Stimulated activated CD8-positive, alpha-beta memory T cell treated with anti-CD3 and anti-CD28 coated beads, Interleukin-4, amount 100 ng/mL, for 24 hours (primary cell): Measurements from ENCODE around the gene NUDCD2.
A peak's percentile ranks its signal among the peaks of the same experiment; 100 is the strongest.
"Not testable (repeated sequence)": the region's sequence is repeated elsewhere in the genome, so short reads cannot be mapped to it uniquely, and the experiment has no call there.

Source experiments
- DNase-seq: peaks from one replicate; pipeline ENCODE4 v3.0.0-alpha.2; 2020; ENCODE audit warnings: low read depth

The NUDCD2 gene

DNA sequence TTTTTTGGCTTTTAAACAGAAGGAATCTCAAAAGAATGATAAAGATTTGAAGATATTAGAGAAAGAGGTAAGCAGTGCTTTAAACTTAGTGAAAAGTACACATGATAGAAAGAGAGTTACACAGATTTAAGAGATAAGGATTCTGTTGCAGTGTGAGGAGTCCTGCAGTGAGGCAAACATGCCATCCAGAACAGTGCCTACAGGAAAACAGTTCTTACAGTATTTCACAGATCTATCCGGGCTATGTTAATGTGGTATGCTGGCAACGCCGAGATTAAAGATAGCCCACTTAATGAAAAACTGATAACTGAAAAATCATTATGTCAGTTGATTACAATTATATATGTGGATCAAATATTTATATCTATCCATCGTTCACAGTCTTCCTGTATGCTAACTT lies 7.8 kb upstream of the NUDCD2 start:
- DNase-seq, result no peak

DNA sequence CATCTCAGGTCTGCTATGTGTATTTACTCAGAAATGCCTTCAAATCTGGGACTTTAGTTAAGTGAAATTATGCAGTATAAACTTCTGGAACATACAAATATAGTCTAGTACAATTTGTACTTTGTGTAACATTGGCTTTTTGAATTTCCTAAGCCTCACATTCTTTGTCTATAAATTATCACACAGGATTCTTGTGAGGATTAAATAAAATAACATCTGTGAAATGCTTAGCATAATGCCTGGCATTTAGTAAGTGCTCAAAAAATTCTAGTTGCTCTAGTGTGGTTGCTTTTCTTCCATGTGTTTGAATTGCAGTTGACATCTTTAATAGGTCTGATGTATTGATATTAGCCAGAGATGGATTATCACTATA lies 3.1 kb upstream of the NUDCD2 start:
- DNase-seq, result no peak

GRCh38 chr5:163460562-163461171 lies 765 bp upstream of the NUDCD2 start, which contains the start of gene HMMR:
TSS of gene HMMR (plus strand) at chr5:163460632. CDS start at chr5:163460693, 61 bp downstream.
- DNase-seq, result no peak

- no peak for DNase-seq
These were observed 462 bp downstream of the NUDCD2 start for GRCh38 chr5:163459462-163459818.

DNA sequence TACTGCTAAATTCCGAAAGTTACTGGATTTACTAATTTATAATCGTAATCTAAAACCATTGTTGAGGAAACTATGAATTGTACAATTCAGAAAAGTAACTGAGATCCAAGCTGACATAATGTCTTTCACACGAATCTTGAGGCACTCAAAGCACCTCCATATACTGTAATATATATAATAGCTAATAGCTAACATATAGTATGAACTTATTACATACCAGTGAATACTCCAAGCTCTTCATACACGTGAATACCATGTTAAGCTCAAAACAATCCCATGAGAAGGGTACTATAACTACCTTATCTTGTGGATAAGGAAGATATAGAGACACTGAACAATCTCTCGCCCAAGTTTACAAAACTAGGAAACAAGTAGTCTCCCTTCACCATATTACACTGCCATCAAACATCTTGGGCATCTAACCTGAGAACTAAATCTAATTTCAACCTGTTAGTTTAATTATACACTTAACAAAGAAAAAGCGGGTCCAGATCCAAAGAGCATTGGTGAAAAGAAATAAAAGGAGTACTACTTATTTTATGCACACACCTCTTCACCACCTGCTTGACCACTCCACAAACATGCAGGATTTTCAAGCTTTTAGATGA lies 1.0 kb downstream of the NUDCD2 start:
- DNase-seq, result no peak

GRCh38 chr5:163456840-163457239 lies 3.1 kb downstream of the NUDCD2 start:
- no peak for DNase-seq

DNA sequence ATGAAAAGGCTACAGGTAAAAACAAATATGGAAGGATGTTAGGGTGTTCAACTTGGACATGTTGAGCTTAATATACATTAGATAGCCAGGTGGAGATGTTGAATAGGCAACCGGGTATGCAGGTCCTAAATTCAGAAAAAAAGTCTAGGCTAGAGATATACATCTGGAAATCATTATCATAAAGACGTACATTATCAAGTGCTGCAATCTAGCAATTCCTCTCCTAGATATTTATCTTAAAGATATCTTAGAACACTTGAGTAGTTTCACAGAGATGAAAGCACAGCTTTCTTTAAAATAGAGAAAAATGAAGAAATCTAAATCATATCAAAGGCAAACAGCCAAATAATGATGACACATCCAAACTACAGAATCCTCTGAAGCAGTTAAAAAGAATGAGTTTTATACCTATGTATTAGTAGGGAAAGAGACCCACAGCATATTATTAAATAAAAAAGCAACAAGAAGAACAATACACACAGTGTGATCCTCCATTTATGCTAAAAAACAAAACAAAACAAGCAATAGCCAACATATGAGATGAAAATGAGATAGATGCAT lies 3.8 kb downstream of the NUDCD2 start:
- no peak for DNase-seq

GRCh38 chr5:163455406-163455805 lies 4.5 kb downstream of the NUDCD2 start:
- not testable (repeated sequence) for DNase-seq

DNA sequence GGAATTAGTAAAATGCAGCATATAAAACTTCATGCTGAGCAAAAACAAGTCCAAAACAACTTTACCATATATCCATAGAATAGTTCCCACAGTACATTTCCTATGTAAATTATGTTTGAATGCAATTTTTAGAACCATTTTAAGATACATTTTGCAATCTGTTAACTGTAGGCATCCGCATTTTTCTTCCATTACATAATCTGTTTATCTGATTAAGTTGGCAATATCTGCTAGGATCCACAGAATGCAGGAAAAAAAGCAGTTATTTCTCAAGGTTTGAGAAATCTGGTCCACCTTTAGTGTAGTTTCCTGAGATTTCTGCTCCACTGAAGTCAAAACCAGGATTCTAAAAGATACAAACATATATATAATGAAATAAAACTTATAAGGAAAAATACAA lies 6.2 kb downstream of the NUDCD2 start:
- DNase-seq, result no peak

- DNase-seq, result no peak
These were observed 8.4 kb downstream of the NUDCD2 start for GRCh38 chr5:163451489-163451888.

GRCh38 chr5:163448491-163448890 lies 11.4 kb downstream of the NUDCD2 start:
- DNase-seq, result no peak

GRCh38 chr5:163447875-163448274 lies 12.0 kb downstream of the NUDCD2 start:
- no peak for DNase-seq

GRCh38 chr5:163447191-163447590 lies 12.7 kb downstream of the NUDCD2 start:
- no peak for DNase-seq

DNA sequence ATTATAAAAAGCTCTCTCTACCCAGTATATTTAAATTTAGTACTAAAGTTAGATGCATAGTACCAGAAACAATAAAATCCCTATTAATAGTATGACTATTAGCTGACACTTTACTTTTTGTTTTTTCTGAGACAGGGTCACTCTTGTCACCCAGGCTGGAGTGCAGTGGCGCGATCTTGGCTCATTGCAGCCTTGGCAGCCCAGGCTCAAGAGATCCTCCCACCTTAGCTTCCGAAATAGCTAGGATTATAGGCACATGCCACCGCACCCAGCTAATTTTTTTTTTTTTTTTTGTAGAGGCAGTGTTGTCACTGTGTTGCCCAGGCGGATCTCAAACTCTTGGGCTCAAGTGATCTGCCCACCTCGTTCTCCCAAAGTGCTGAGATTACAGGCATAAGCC lies 14.6 kb downstream of the NUDCD2 start:
- DNase-seq, result no peak

DNA sequence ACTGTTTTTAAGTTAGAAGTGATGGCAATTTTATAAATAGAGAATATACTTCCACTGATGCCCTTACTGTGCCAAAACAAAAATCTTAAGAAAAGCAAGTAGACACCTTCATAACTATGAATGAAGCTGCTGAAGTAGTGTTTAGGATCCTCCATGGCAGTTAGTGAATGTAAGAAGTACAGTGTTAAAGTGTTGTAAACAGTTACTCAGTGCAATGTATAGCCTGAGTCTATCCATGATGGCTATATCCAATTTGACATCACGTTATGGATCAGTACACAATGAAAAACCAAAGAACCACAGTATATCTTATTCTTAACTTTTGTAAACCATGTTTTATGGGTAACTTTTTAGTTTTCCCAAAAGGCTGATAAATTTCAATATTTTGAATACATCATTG lies 15.4 kb downstream of the NUDCD2 start:
- DNase-seq, result no peak

- DNase-seq, result no peak
These were observed 18.9 kb downstream of the NUDCD2 start for GRCh38 chr5:163440954-163441353.

GRCh38 chr5:163439092-163439425 lies 20.8 kb downstream of the NUDCD2 start:
- DNase-seq, result no peak

- DNase-seq, result peak; percentile 81
These were observed 22.4 kb downstream of the NUDCD2 start, which contains the start of gene CCNG1 for GRCh38 chr5:163437309-163438182. TSS of gene CCNG1 (plus strand) at chr5:163437595. CDS start at chr5:163439257, 1,662 bp downstream.

DNA sequence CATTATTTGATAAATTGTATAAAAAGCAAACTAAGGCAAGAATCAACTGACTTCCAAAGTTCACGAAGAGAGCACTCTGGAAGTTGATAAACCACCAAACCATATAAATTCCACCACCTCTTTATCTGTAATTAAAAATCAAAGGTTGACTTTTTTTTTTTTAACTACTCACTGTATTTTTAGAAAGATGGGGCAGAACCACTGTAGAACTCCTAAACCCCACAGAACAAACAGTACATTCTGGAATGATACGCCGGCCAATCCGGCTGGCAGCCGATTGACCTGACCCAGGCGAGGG lies 22.9 kb downstream of the NUDCD2 start:
- DNase-seq, result no peak

GRCh38 chr5:163436515-163436914 lies 23.4 kb downstream of the NUDCD2 start:
- DNase-seq, result no peak

GRCh38 chr5:163434401-163434866 lies 25.5 kb downstream of the NUDCD2 start:
- DNase-seq, result no peak

DNA sequence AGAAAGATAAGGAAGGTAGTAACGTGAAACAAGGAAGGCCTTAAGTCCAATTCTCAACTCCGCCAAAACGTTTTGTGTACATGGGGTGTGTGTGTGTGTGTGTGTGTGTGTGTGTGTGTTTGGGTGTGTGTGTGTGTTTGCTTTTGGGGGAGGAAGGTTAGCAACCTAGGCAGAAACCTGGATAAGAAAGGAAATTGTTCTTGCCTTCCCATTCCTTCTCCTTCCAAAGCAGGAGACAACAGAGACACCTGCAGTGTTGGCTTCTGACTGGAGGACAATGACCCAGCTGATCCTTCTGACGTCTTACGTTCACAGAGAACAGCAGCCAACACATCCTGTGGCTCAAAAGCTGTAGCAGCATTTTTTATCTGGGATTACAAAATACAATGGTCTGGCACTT lies 26.6 kb downstream of the NUDCD2 start:
- DNase-seq, result no peak

DNA sequence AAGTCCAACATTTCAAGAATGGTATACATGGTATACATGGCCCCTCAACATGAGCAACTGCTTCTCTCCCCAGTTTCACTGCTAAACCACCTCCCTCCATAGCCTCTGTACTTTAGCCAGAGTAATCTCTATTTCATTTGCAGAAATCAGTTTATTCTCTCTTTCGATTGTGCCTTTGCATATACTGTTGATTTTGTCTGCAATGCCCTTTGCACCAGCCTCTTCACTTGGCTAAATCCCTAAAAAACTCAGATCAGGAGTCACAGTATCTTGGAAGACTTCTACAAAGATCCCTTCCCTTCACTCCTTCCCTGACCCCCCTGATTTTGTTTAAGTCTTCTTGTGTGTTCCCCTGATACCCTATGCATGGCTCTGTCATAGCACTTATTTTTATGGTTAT lies 27.4 kb downstream of the NUDCD2 start:
- DNase-seq, result no peak
